Esophagus (tissue), 2 donors: ENCODE data around the gene LRRC8C. TPM values are rescaled to one million over a fixed set of nuclear protein-coding genes. Genes with fewer than 3 reads are reported as not detected.

ENCODE experiments used
- H3K27ac ChIP-seq, 2 donors: one replicate each; pipeline ENCODE4 v1.5.1; 2013; ENCODE audit warnings: low read depth in 2 of 2, mild to moderate bottlenecking in 2 of 2, inconsistent platforms in 1 of 2, low read length in 1 of 2, moderate library complexity in 1 of 2
- H3K27me3 ChIP-seq, 2 donors: one replicate each; pipeline ENCODE4 v1.6.1; 2013; ENCODE audit warnings: low read length in 2 of 2, control low read depth in 1 of 2, mild to moderate bottlenecking in 1 of 2; ENCODE audit not compliant: insufficient read depth in 2 of 2, control insufficient read depth in 1 of 2
- H3K36me3 ChIP-seq, 2 donors: one replicate each; pipeline ENCODE4 v1.6.1; 2013; ENCODE audit warnings: low read length in 1 of 2; ENCODE audit not compliant: control insufficient read depth in 2 of 2, insufficient read depth in 2 of 2
- H3K4me1 ChIP-seq, 2 donors: one replicate each; pipeline ENCODE4 v1.6.1; 2013; ENCODE audit warnings: low read length in 1 of 2; ENCODE audit not compliant: control insufficient read depth in 2 of 2, insufficient read depth in 2 of 2
- H3K4me3 ChIP-seq, 2 donors: one replicate each; pipeline ENCODE4 v1.5.1; 2013; ENCODE audit warnings: low read length in 2 of 2, mild to moderate bottlenecking in 2 of 2, low read depth in 1 of 2, moderate library complexity in 1 of 2
- H3K9me3 ChIP-seq, 2 donors: one replicate each; pipeline ENCODE4 v1.6.1; 2013; ENCODE audit warnings: mild to moderate bottlenecking in 2 of 2, low read depth in 1 of 2, low read length in 1 of 2, moderate library complexity in 1 of 2; ENCODE audit not compliant: control insufficient read depth in 2 of 2, insufficient read depth in 1 of 2
- WGBS, 2 donors: extraction: QIAGEN DNeasy Blood & Tissue Kit; methylation state at CpG; one replicate each; pipeline ENCODE4 v1.1.7; 2013; 5-methylcytosine and 5-hydroxymethylcytosine counted together
- polyA plus RNA-seq, 2 donors: library from polyadenylated mRNA; stranded (reverse); fragments of 200-250 nt; gene quantifications; one replicate each; pipeline ENCODE4 v1.2.3, GENCODE V29; 2013
- donor health status: healthy with polysubstance abuse.
- donor health status: Bipolar disorder and iron deficiency.

Gene LRRC8C
- polyA plus RNA-seq, 2 donors, result 0.69 to 0.80 TPM

- Histone ChIP-seq H3K36me3 (no peaks in the 10 kb centered on the region), H3K9me3 (no peaks in the 10 kb centered on the region), H3K27ac (no peak overlapping the region), H3K4me3 (no peak overlapping the region), H3K4me1 (no peaks in the 10 kb centered on the region), H3K27me3 (no peaks in the 10 kb centered on the region)
- 90 to 94% methylated on average over 2 of the region's 2 CpGs for WGBS, 2 donors
Observed at GRCh38 chr1:89596698-89597097, 36.2 kb upstream of the LRRC8C start.

GRCh38 chr1:89598450-89599331, 34.2 kb upstream of the LRRC8C start:
- no peak overlapping the region for H3K4me3 ChIP-seq
- no peaks in the 10 kb centered on the region for H3K4me1 ChIP-seq
- H3K9me3 ChIP-seq, result no peaks in the 10 kb centered on the region
- H3K27ac ChIP-seq, result no peak overlapping the region
- 69 to 75% methylated on average over 5 of the region's 5 CpGs for WGBS, 2 donors
- no peaks in the 10 kb centered on the region for H3K27me3 ChIP-seq
- no peaks in the 10 kb centered on the region for H3K36me3 ChIP-seq

- no peak overlapping the region for H3K27ac ChIP-seq
- H3K36me3 ChIP-seq, result no peaks in the 10 kb centered on the region
- H3K27me3 ChIP-seq, result no peaks in the 10 kb centered on the region
- H3K9me3 ChIP-seq, result no peaks in the 10 kb centered on the region
- H3K4me1 ChIP-seq, result no peaks in the 10 kb centered on the region
- WGBS, 2 donors, result 83 to 92% methylated on average over 2 of the region's 2 CpGs
- H3K4me3 ChIP-seq, result no peak overlapping the region
Observed at GRCh38 chr1:89599332-89599630, 33.6 kb upstream of the LRRC8C start.

- no peaks in the 10 kb centered on the region for H3K4me1 ChIP-seq
- no peaks in the 10 kb centered on the region for H3K9me3 ChIP-seq
- WGBS, 2 donors, result 86 to 91% methylated on average over 3 of the region's 3 CpGs
- no peak overlapping the region for H3K27ac ChIP-seq
- no peaks in the 10 kb centered on the region for H3K36me3 ChIP-seq
- no peak overlapping the region for H3K4me3 ChIP-seq
- H3K27me3 ChIP-seq, result no peaks in the 10 kb centered on the region
Observed at GRCh38 chr1:89600451-89601224, 32.3 kb upstream of the LRRC8C start.

GRCh38 chr1:89602871-89603404, 30.0 kb upstream of the LRRC8C start:
- no peaks in the 10 kb centered on the region for H3K36me3 ChIP-seq
- no peaks in the 10 kb centered on the region for H3K4me1 ChIP-seq
- WGBS, 2 donors, result 65 to 71% methylated on average over 6 of the region's 6 CpGs
- H3K27me3 ChIP-seq, result no peaks in the 10 kb centered on the region
- no peaks in the 10 kb centered on the region for H3K9me3 ChIP-seq
- no peak overlapping the region for H3K4me3 ChIP-seq
- no peak overlapping the region for H3K27ac ChIP-seq

- Histone ChIP-seq H3K27me3 (no peaks in the 10 kb centered on the region), H3K4me3 (no peak overlapping the region), H3K36me3 (no peaks in the 10 kb centered on the region), H3K9me3 (no peaks in the 10 kb centered on the region), H3K4me1 (no peaks in the 10 kb centered on the region), H3K27ac (no peak overlapping the region)
- WGBS, 2 donors, result 57 to 65% methylated on average over 4 of the region's 4 CpGs
Observed at GRCh38 chr1:89603651-89604413, 29.1 kb upstream of the LRRC8C start.

GRCh38 chr1:89604414-89604735, 28.5 kb upstream of the LRRC8C start:
- no peak overlapping the region for H3K27ac ChIP-seq
- H3K4me3 ChIP-seq, result no peak overlapping the region
- H3K9me3 ChIP-seq, result peaks cover 0 to 3% of the 10 kb centered on the region in 2 donors
- no peaks in the 10 kb centered on the region for H3K36me3 ChIP-seq
- no peaks in the 10 kb centered on the region for H3K27me3 ChIP-seq
- H3K4me1 ChIP-seq, result peaks cover 0 to 3% of the 10 kb centered on the region in 2 donors
- WGBS, 2 donors, result 77 to 84% methylated on average over 3 of the region's 3 CpGs

- no peaks in the 10 kb centered on the region for H3K27me3 ChIP-seq
Observed at GRCh38 chr1:89605692-89606091, 27.2 kb upstream of the LRRC8C start.

GRCh38 chr1:89606227-89606980, 26.5 kb upstream of the LRRC8C start:
- no peak overlapping the region for H3K27ac ChIP-seq
- WGBS, 2 donors, result 89 to 96% methylated on average over 3 of the region's 3 CpGs
- no peak overlapping the region for H3K4me3 ChIP-seq
- peaks cover 0 to 3% of the 10 kb centered on the region in 2 donors for H3K36me3 ChIP-seq
- no peaks in the 10 kb centered on the region for H3K27me3 ChIP-seq
- H3K9me3 ChIP-seq, result peaks cover 0 to 3% of the 10 kb centered on the region in 2 donors
- H3K4me1 ChIP-seq, result peaks cover 4 to 13% of the 10 kb centered on the region in 2 donors

More at GRCh38 chr1:89605692-89606091, 27.2 kb upstream of the LRRC8C start:
- 61 to 79% methylated on average over 2 of the region's 2 CpGs for WGBS, 2 donors
- H3K4me3 ChIP-seq, result no peak overlapping the region
- peaks cover 0 to 3% of the 10 kb centered on the region in 2 donors for H3K36me3 ChIP-seq
- H3K4me1 ChIP-seq, result peaks cover 4 to 13% of the 10 kb centered on the region in 2 donors
- H3K27ac ChIP-seq, result no peak overlapping the region
- peaks cover 0 to 3% of the 10 kb centered on the region in 2 donors for H3K9me3 ChIP-seq
